CD1c-positive myeloid dendritic cell (primary cell): Measurements from ENCODE around the gene GRIK1.

Experiments used
- DNase-seq: peaks from one replicate; pipeline ENCODE4 v3.0.0-alpha.2; 2016; ENCODE audit errors: extremely low spot score

The GRIK1 gene

GRCh38 chr21:29643289-29643688, 296.5 kb downstream of the GRIK1 start:
- DNase-seq: no peak

GRCh38 chr21:29642551-29643245, 297.1 kb downstream of the GRIK1 start:
- no peak for DNase-seq

GRCh38 chr21:29641635-29642550, 297.9 kb downstream of the GRIK1 start:
- DNase-seq: no peak

- no peak for DNase-seq
Observed at GRCh38 chr21:29641001-29641634, 298.7 kb downstream of the GRIK1 start.

GRCh38 chr21:29640080-29640508, 299.7 kb downstream of the GRIK1 start:
- peak; percentile 71 for DNase-seq

GRCh38 chr21:29639366-29640079, 300.3 kb downstream of the GRIK1 start:
- no peak for DNase-seq

GRCh38 chr21:29638761-29639327, 301.0 kb downstream of the GRIK1 start:
- peak; percentile 60 for DNase-seq

- peak; percentile 21 for DNase-seq
Observed at GRCh38 chr21:29638138-29638537, 301.7 kb downstream of the GRIK1 start.

- no peak for DNase-seq
Observed at GRCh38 chr21:29637553-29637952, 302.2 kb downstream of the GRIK1 start.

GRCh38 chr21:29637134-29637533, 302.7 kb downstream of the GRIK1 start:
- no peak for DNase-seq

- DNase-seq: no peak
Observed at GRCh38 chr21:29634418-29634817, 305.4 kb downstream of the GRIK1 start.

- no peak for DNase-seq
Observed at GRCh38 chr21:29633756-29634155, 306.0 kb downstream of the GRIK1 start.

GRCh38 chr21:29630441-29630840, 309.4 kb downstream of the GRIK1 start:
- DNase-seq: no peak

GRCh38 chr21:29627905-29628304, 311.9 kb downstream of the GRIK1 start:
- no peak for DNase-seq

- no peak for DNase-seq
Observed at GRCh38 chr21:29626801-29627470, 312.9 kb downstream of the GRIK1 start.

GRCh38 chr21:29625990-29626389, 313.8 kb downstream of the GRIK1 start:
- no peak for DNase-seq

- no peak for DNase-seq
Observed at GRCh38 chr21:29624776-29625175, 315.0 kb downstream of the GRIK1 start.

- no peak for DNase-seq
Observed at GRCh38 chr21:29621525-29621924, 318.3 kb downstream of the GRIK1 start.

GRCh38 chr21:29616209-29616751, 323.5 kb downstream of the GRIK1 start:
- DNase-seq: no peak

- no peak for DNase-seq
Observed at GRCh38 chr21:29613877-29614276, 325.9 kb downstream of the GRIK1 start.

GRCh38 chr21:29613021-29613420, 326.8 kb downstream of the GRIK1 start:
- DNase-seq: no peak
